ENCODE measurements around the gene CBFA2T3. TPM values are rescaled to one million over a fixed set of nuclear protein-coding genes. Genes with fewer than 3 reads are reported as not detected.

Gene CBFA2T3
- total RNA-seq, 1 experiment from 2014 or later, result 2.9 TPM

GRCh38 chr16:88856828-88857727 lies 119.9 kb downstream of the CBFA2T3 start, which contains the start of the genes GALNS and TRAPPC2L:
TSS of gene GALNS (minus strand) at chr16:88856947. CDS start at chr16:88856877, 70 bp downstream.
TSS of gene TRAPPC2L (plus strand) at chr16:88857127. CDS start at chr16:88857151, 24 bp downstream.
- peak within 1 kb of the TSS; percentile 98 for H3K4me2 ChIP-seq (ENCODE audit: insufficient read depth, insufficient read length, low read length)
- H3K4ac ChIP-seq (ENCODE audit: low read depth, low read length), result no peak within 1 kb of the TSS
- H4K91ac ChIP-seq (ENCODE audit: insufficient read length, low read depth, low read length), result no peak within 1 kb of the TSS
- H3K23ac ChIP-seq (ENCODE audit: insufficient read length, low read depth, low read length), result no peak within 1 kb of the TSS
- H3K14ac ChIP-seq (ENCODE audit: insufficient read depth, low read length), result peak within 1 kb of the TSS; percentile 48
- H3K27me3 ChIP-seq (ENCODE audit: insufficient read depth, low read length), result no peaks in the 10 kb centered on the region
- no peak within 1 kb of the TSS for H2BK120ac ChIP-seq (ENCODE audit: low read depth, low read length, poor library complexity, severe bottlenecking)
- H3K4me1 ChIP-seq (ENCODE audit: insufficient read depth, low read length), result no peaks in the 10 kb centered on the region
- H3K56ac ChIP-seq (ENCODE audit: insufficient read length, low read depth, low read length), result no peak within 1 kb of the TSS
- no peaks in the 10 kb centered on the region for H4K20me1 ChIP-seq (ENCODE audit: control insufficient read depth, insufficient read depth, insufficient read length)
- H3K27ac ChIP-seq (ENCODE audit: insufficient read length, low read depth, low read length), result no peak within 1 kb of the TSS
- no peak within 1 kb of the TSS for H2AK5ac ChIP-seq (ENCODE audit: insufficient read length, low read length)
- WGBS (ENCODE audit: extremely low coverage, insufficient read length, low lambda C conversion rate), result no CpG with 5 or more reads among the region's 87 CpGs
- Mint-ChIP-seq H3K4me3 (peak within 1 kb of the TSS; percentile 96 to 100), H3K4me1 (peaks cover 9 to 18% of the 10 kb centered on the region in 2 experiments), H3K9me3 (peaks cover 0 to 3% of the 10 kb centered on the region in 2 experiments; a peak in 2 of 5 replicates), H3K27me3 (ENCODE audit: low read depth) (no peaks in the 10 kb centered on the region), H3K36me3 (ENCODE audit: insufficient read depth in 1 of 3, low read depth in 3 of 3) (peaks cover 24 to 34% (median 26%) of the 10 kb centered on the region in 3 experiments), H3K27ac (peak within 1 kb of the TSS; percentile 24 to 98 (median 89); a peak in 6 of 7 replicates)
- H3K18ac ChIP-seq (ENCODE audit: insufficient read length, low read depth, low read length), result peak within 1 kb of the TSS; percentile 64
- peak within 1 kb of the TSS; percentile 14 for H4K5ac ChIP-seq (ENCODE audit: insufficient read length, low read depth, low read length)
- H3K79me2 ChIP-seq (ENCODE audit: insufficient read depth, low read length), result no peaks in the 10 kb centered on the region
- no peak within 1 kb of the TSS for H4K8ac ChIP-seq (replicated peaks; ENCODE audit: insufficient read length, low read depth, low read length)
- H3K23me2 ChIP-seq (ENCODE audit: insufficient read length, low read depth, low read length, poor library complexity, severe bottlenecking), result peaks cover 8% of the 10 kb centered on the region
- no peak within 1 kb of the TSS for H2BK20ac ChIP-seq (ENCODE audit: low read depth, low read length, poor library complexity, severe bottlenecking)
- TF ChIP-seq CTCF (conservative IDR thresholded peaks at IDR 0.05), result no peak
- no peaks in the 10 kb centered on the region for H3K79me1 ChIP-seq (ENCODE audit: insufficient read depth, low read depth, low read length, poor library complexity, severe bottlenecking)
- H3T11ph ChIP-seq (ENCODE audit: low read length), result no peak within 1 kb of the TSS
- peak; percentile 96 for DNase-seq
- H2BK12ac ChIP-seq (ENCODE audit: insufficient read length, low read depth, low read length), result no peak within 1 kb of the TSS
- H2BK15ac ChIP-seq (ENCODE audit: low read depth, low read length), result no peak within 1 kb of the TSS
- no peak within 1 kb of the TSS for H2BK5ac ChIP-seq (ENCODE audit: insufficient read length, low read length)
- no peak within 1 kb of the TSS for H2AFZ ChIP-seq (ENCODE audit: low read length)
- peak within 1 kb of the TSS; percentile 83 for H3K9ac ChIP-seq (ENCODE audit: extremely low read depth, insufficient read length, low read length)
- H3K9me3 ChIP-seq (ENCODE audit: control insufficient read depth, low read depth, low read length), result no peaks in the 10 kb centered on the region

All from H9 (cell line).